Lower leg skin (tissue), 3 donors: Measurements from ENCODE around the gene RAD51B.

Source experiments
- CTCF ChIP-seq, 3 donors: fragments of 450-650 bp; IDR thresholded peaks; one replicate each; pipeline ENCODE4 v1.5.1; 2016; ENCODE audit warnings: antibody characterized with exemption in 3 of 3, mild to moderate bottlenecking in 3 of 3, moderate library complexity in 2 of 3
- POLR2A ChIP-seq, 2 donors: fragments of 450-650 bp; IDR thresholded peaks; one replicate each; pipeline ENCODE4 v1.6.1; 2016 to 2017; ENCODE audit warnings: antibody characterized with exemption in 2 of 2, mild to moderate bottlenecking in 1 of 2, moderate library complexity in 1 of 2

GRCh38 chr14:68740788-68741476, 921.4 kb downstream of the RAD51B start:
- no peak for TF ChIP-seq CTCF (IDR thresholded peaks at IDR 0.05)
- TF ChIP-seq POLR2A (IDR thresholded peaks at IDR 0.05): no peak
